ENCODE results near the gene KLHL8. TPM values are rescaled to one million over a fixed set of nuclear protein-coding genes. Genes with fewer than 3 reads are reported as not detected.

KLHL8 gene
- total and polyA plus RNA-seq, 4 donors, result 2.9 to 14.4 (median 5.1) TPM

DNA sequence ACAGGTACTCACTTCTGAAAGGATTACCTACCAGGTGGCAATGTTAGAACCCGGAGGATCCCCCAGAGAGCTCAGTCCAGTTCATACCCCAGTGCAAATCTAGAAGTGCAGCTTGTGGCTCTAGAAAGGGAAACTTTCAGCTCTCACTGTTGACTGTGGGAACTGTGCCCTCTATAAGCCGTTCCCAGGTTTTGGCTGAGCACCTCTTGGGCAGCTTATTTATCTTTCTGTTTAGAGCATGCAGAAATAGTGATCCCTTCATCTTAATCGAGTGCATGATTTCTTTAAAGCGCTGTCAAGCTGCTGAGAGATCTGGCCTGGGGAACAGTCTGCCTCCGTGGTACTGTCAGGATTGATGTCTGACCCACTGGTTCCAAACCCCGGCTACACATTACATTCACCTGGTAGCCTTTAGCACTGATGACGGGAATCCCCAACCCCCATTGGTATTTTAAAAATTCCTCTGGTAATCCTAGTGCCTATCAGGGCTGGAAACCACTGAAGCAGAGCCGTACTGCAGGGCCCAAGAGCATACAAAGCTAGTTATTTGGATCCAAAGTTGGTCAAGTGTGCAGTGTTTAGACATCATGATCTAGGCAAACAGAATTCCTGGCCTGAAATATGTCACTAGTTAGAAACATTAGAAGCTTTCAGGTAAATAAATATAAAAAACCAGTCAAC lies 103.2 kb downstream of the KLHL8 start:
- no peak for DNase-seq (ENCODE audit: low spot score)
- 57% methylated on average over 8 of the region's 8 CpGs for WGBS
- Histone ChIP-seq H3K9me3 (ENCODE audit: control insufficient read depth in 4 of 4, low read length in 3 of 4) (no peaks in the 10 kb centered on the region), H3K4me3 (ENCODE audit: low read depth in 1 of 3, low read length in 3 of 3) (no peak overlapping the region), H3K4me1 (ENCODE audit: control insufficient read depth in 4 of 4, insufficient read depth in 4 of 4, low read length in 3 of 4) (peaks cover 0 to 35% (median 29%) of the 10 kb centered on the region in 4 donors), H3K27me3 (ENCODE audit: control insufficient read depth in 4 of 4, insufficient read depth in 4 of 4, low read length in 3 of 4) (no peaks in the 10 kb centered on the region), H3K27ac (ENCODE audit: low read depth in 1 of 2, low read length in 2 of 2) (no peak overlapping the region), H3K36me3 (ENCODE audit: control insufficient read depth in 4 of 4, insufficient read depth in 3 of 4, low read depth in 1 of 4, low read length in 3 of 4) (peaks cover 3 to 43% (median 26%) of the 10 kb centered on the region in 4 donors), H3K9ac (ENCODE audit: low read depth in 1 of 2, low read length in 2 of 2) (no peak overlapping the region)
- TF ChIP-seq MAX (IDR thresholded peaks at IDR 0.05), result no peak
- TF ChIP-seq EGR1 (IDR thresholded peaks at IDR 0.05; ENCODE audit: low read depth in 2 of 2), result no peak
- TF ChIP-seq CTCF (IDR thresholded peaks at IDR 0.05; ENCODE audit: low read depth, low read length, missing input control), result no peak
- TF ChIP-seq YY1 (IDR thresholded peaks at IDR 0.05), result no peak
- TF ChIP-seq TAF1 (conservative IDR thresholded peaks at IDR 0.05), result no peak
- TF ChIP-seq, protein P1, sequence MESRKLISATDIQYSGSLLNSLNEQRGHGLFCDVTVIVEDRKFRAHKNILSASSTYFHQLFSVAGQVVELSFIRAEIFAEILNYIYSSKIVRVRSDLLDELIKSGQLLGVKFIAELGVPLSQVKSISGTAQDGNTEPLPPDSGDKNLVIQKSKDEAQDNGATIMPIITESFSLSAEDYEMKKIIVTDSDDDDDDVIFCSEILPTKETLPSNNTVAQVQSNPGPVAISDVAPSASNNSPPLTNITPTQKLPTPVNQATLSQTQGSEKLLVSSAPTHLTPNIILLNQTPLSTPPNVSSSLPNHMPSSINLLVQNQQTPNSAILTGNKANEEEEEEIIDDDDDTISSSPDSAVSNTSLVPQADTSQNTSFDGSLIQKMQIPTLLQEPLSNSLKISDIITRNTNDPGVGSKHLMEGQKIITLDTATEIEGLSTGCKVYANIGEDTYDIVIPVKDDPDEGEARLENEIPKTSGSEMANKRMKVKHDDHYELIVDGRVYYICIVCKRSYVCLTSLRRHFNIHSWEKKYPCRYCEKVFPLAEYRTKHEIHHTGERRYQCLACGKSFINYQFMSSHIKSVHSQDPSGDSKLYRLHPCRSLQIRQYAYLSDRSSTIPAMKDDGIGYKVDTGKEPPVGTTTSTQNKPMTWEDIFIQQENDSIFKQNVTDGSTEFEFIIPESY (IDR thresholded peaks at IDR 0.05), result no peak
- TF ChIP-seq SP1 (IDR thresholded peaks at IDR 0.05), result no peak
- TF ChIP-seq FOXA1 (IDR thresholded peaks at IDR 0.05), result no peak
- TF ChIP-seq RXRA (IDR thresholded peaks at IDR 0.05), result no peak
- no peak for TF ChIP-seq FOXA2 (IDR thresholded peaks at IDR 0.05)
- TF ChIP-seq HNF4A (conservative IDR thresholded peaks at IDR 0.05), result no peak
- TF ChIP-seq GABPA (IDR thresholded peaks at IDR 0.05 in 1 of 2, conservative IDR thresholded peaks at IDR 0.05 in 1 of 2), result no peak
- no peak for TF ChIP-seq REST (IDR thresholded peaks at IDR 0.05)
- TF ChIP-seq NR2F2 (IDR thresholded peaks at IDR 0.05), result no peak
- TF ChIP-seq RAD21 (IDR thresholded peaks at IDR 0.05), result no peak

DNA sequence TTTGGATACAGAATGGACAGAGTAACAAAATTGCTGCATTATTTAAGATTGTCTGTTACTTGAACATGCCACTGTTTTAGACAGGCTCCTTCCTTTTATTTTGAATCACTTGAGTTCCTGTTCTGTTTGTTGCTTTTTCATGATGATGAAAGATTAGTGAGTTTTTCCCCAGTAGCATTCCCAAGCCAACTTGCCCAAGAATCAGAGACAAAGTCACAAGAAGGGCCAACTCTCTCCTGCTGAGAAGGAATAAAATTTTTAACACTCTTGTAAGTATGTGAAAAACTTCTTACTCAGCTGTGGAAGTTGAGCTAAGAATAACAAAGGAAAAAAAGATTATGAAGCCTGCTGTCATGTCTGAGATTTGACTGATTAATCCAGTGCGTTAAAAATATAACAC lies 104.2 kb downstream of the KLHL8 start:
- Histone ChIP-seq H3K36me3 (ENCODE audit: control insufficient read depth in 4 of 4, insufficient read depth in 3 of 4, low read depth in 1 of 4, low read length in 3 of 4) (peaks cover 3 to 49% (median 26%) of the 10 kb centered on the region in 4 donors), H3K4me3 (ENCODE audit: low read depth in 1 of 3, low read length in 3 of 3) (no peak overlapping the region), H3K9me3 (ENCODE audit: control insufficient read depth in 4 of 4, low read length in 3 of 4) (no peaks in the 10 kb centered on the region), H3K4me1 (ENCODE audit: control insufficient read depth in 4 of 4, insufficient read depth in 4 of 4, low read length in 3 of 4) (peaks cover 0 to 26% (median 19%) of the 10 kb centered on the region in 4 donors), H3K27ac (ENCODE audit: low read depth in 1 of 2, low read length in 2 of 2) (no peak overlapping the region), H3K9ac (ENCODE audit: low read depth in 1 of 2, low read length in 2 of 2) (no peak overlapping the region), H3K27me3 (ENCODE audit: control insufficient read depth in 4 of 4, insufficient read depth in 4 of 4, low read length in 3 of 4) (no peaks in the 10 kb centered on the region)
- DNase-seq (ENCODE audit: low spot score), result no peak
- WGBS, result 91% methylated on average over 1 of the region's 1 CpG
- TF ChIP-seq RXRA (IDR thresholded peaks at IDR 0.05) (no peak), SP1 (IDR thresholded peaks at IDR 0.05) (no peak), CTCF (IDR thresholded peaks at IDR 0.05; ENCODE audit: low read depth, low read length, missing input control) (no peak), GABPA (IDR thresholded peaks at IDR 0.05 in 1 of 2, conservative IDR thresholded peaks at IDR 0.05 in 1 of 2) (no peak), HNF4G (IDR thresholded peaks at IDR 0.05) (no peak), TAF1 (conservative IDR thresholded peaks at IDR 0.05) (no peak), NR2F2 (IDR thresholded peaks at IDR 0.05) (no peak), RAD21 (IDR thresholded peaks at IDR 0.05) (no peak)
- TF ChIP-seq, protein P1 (IDR thresholded peaks at IDR 0.05), result no peak
